Heart left ventricle (tissue), 16 donors: ENCODE measurements around the gene TRIM65. TPM values are rescaled to one million over a fixed set of nuclear protein-coding genes. Genes with fewer than 3 reads are reported as not detected.

Experiments
- ATAC-seq, 4 donors: fragments of 200-7000 bp; cut with Tn5 transposase; one replicate each; pipeline ENCODE4 v1.9.1; 2020 to 2022; ENCODE audit warnings: moderate library complexity in 4 of 4, mild to moderate bottlenecking in 3 of 4, moderate number of reproducible peaks in 1 of 4
- DNase-seq, 5 donors: peaks; one replicate each; pipeline ENCODE4 v3.0.0-alpha.2; 2020
- H3K27ac ChIP-seq, 12 donors: fragments of 200-600 bp; sonication (generic) in 4 of 12; one replicate each; pipeline versions ENCODE4 v1.5.0 to v1.8.0; 2016 to 2022; ENCODE audit warnings: mild to moderate bottlenecking in 2 of 12
- H3K27me3 ChIP-seq, 9 donors: fragments of 200-600 bp; sonication (generic) in 2 of 9; one replicate each; pipeline versions ENCODE4 v1.5.1 to v1.8.0; 2016 to 2022; ENCODE audit warnings: mild to moderate bottlenecking in 3 of 9
- H3K36me3 ChIP-seq, 9 donors: fragments of 200-600 bp; sonication (generic) in 2 of 9; one replicate each; pipeline versions ENCODE4 v1.5.0 to v1.8.0; 2018 to 2022; ENCODE audit warnings: mild to moderate bottlenecking in 2 of 9
- H3K4me1 ChIP-seq, 12 donors: fragments of 200-600 bp; sonication (generic) in 4 of 12; one replicate each; pipeline versions ENCODE4 v1.5.0 to v1.8.0; 2016 to 2022; ENCODE audit warnings: mild to moderate bottlenecking in 3 of 12
- H3K4me3 ChIP-seq, 12 donors: fragments of 200-600 bp; sonication (generic) in 4 of 12; one replicate each; pipeline versions ENCODE4 v1.5.0 to v1.8.0; 2017 to 2022; ENCODE audit warnings: mild to moderate bottlenecking in 9 of 12, moderate library complexity in 4 of 12
- H3K9me3 ChIP-seq, 12 donors: fragments of 200-600 bp; sonication (generic) in 4 of 12; one replicate each; pipeline versions ENCODE4 v1.5.0 to v1.8.0; 2016 to 2022; ENCODE audit warnings: mild to moderate bottlenecking in 1 of 12
- CTCF ChIP-seq, 12 donors: fragments of 200-600 bp; sonication (generic) in 4 of 12; IDR thresholded peaks; one replicate each; pipeline versions ENCODE4 v1.5.0 to v1.8.0; 2018 to 2022; ENCODE audit warnings: antibody characterized with exemption in 12 of 12, mild to moderate bottlenecking in 5 of 12
- POLR2A ChIP-seq, 2 donors: fragments of 450-650 bp; IDR thresholded peaks; one replicate each; pipeline ENCODE4 v1.6.1; 2017; ENCODE audit warnings: antibody characterized with exemption in 2 of 2, mild to moderate bottlenecking in 2 of 2, moderate library complexity in 2 of 2
- WGBS, 4 donors: extraction: QIAGEN DNeasy Blood & Tissue Kit in 2 of 4; methylation state at CpG; one replicate each; pipeline versions ENCODE4 v1.1.5 to v1.1.7; 2013 to 2018; 5-methylcytosine and 5-hydroxymethylcytosine counted together
- intact Hi-C, 10 donors: fragments of 100-400 bp; cut with DNase I; formaldehyde crosslinking; loops; one replicate each; pipeline versions ENCODE4 v1.11.1 to v1.14.2; 2022
- polyA plus RNA-seq, 2 donors: library from polyadenylated mRNA; stranded (reverse); fragments of 200-250 nt; gene quantifications; one replicate each; pipeline ENCODE4 v1.2.3, GENCODE V29; 2013
- total RNA-seq, 9 donors: library from RNA; depleted of rRNA in 2 of 9; stranded (reverse); fragments of >200 nt in 2 of 9; fragmentation: NEBNext Ultra II Directional in 3 of 9; extraction: Animal tissue kit (Norgen Biotek cat#: 25700) in 3 of 9; gene quantifications; one replicate each; pipeline versions ENCODE4 v1.1.0 to v1.2.4, GENCODE V29; 2016 to 2023
- donor health status: ischemic (EF 13 %, LVEDD 7.1; RV severe dilation, severe dysfunction).
- donor health status: healthy with polysubstance abuse.
- donor health status: DM: no; HTN: yes; CAD: no.
- donor health status: DM: no; HTN: no; CAD: no.
- donor health status: ischemic (EF 25% LVEDD 6.9; RV normal size, moderate dysfunction).
- donor health status: ischemic (EF 25% LVEDD 5.7; RV mildly dilated, moderate dysfunction).
- donor health status: healthy.
- donor health status: DM: yes; HTN: yes; CAD: no.
- donor health status: ischemic (EF 35%, LVEDD 5.7; RV mildly dilated, moderate dysfunction).
- donor health status: nonischemic (EF 11% LVEDD 7.7; RV severe dilation, severe dysfunction).
- donor health status: DM: yes; HTN: yes; CAD: no.
- donor health status: PGD.
- donor health status: ischemic (EF 29% LVEDD 5.4; RV normal size, mild dysfunction).
- donor health status: nonischemic (EF 23%, LVEDD 6.1; RV moderate dilation, normal function).

TRIM65 gene
- total and polyA plus RNA-seq, 11 donors = 6.8 to 16.1 (median 9.5) TPM

DNA sequence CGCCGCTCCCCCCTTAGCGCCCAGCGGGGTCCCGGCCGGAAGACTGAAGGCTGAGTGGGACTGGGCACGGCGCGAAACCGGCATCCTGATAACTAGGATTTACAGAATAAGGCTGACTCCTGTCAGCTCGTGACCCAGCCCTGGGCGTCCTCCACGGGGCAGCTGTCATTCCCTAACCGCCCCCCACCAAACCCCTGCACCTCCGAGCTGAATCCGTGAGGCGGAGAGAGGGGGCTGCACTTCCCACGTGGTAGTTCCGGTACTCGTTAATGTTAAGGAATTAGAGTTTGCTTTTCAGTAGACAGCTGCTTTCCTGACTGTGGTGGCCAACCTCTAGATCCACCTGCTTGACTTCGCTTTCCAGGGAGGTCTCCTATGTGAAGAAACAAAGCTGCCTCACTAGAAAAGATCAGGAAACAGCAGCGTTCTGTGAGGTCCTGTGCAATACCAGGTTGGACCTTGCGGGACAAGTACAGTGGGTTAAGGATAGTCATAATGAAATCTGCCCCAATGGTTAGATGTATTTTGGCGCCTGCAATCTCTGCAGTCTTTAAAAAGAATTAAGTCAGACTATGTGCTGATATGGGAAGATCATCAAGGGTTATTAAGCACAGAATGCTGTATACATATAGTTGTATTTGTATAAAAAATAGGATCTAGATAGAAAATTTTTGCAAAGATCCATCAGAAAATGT lies 40.5 kb downstream of the TRIM65 start:
- Histone ChIP-seq H3K4me1 (peaks cover 0 to 70% (median 39%) of the 10 kb centered on the region in 12 donors), H3K27ac (peak overlapping the region; percentile 94 to 100 (median 98)), H3K36me3 (peaks cover 0 to 21% (median 14%) of the 10 kb centered on the region in 9 donors), H3K27me3 (no peaks in the 10 kb centered on the region), H3K4me3 (peak overlapping the region; percentile 56 to 97 (median 82)), H3K9me3 (no peaks in the 10 kb centered on the region)
- intact Hi-C loops = loop anchor here in 4 of 10 donors (5.0 kb wide), 2 partner anchors 36 to 41 kb away; partner anchors contain the start of gene TRIM65 (in 3 of the 4)
- TF ChIP-seq CTCF (IDR thresholded peaks at IDR 0.05) = peak in 1 of 12 donors; percentile 33
- TF ChIP-seq POLR2A (IDR thresholded peaks at IDR 0.05) = no peak
- WGBS, 4 donors = 1 to 12% (median 3%) methylated on average over 4 to 24 of the region's 24 CpGs
- ATAC-seq (no peak), DNase-seq (peak in 1 of 5 donors; percentile 67)

DNA sequence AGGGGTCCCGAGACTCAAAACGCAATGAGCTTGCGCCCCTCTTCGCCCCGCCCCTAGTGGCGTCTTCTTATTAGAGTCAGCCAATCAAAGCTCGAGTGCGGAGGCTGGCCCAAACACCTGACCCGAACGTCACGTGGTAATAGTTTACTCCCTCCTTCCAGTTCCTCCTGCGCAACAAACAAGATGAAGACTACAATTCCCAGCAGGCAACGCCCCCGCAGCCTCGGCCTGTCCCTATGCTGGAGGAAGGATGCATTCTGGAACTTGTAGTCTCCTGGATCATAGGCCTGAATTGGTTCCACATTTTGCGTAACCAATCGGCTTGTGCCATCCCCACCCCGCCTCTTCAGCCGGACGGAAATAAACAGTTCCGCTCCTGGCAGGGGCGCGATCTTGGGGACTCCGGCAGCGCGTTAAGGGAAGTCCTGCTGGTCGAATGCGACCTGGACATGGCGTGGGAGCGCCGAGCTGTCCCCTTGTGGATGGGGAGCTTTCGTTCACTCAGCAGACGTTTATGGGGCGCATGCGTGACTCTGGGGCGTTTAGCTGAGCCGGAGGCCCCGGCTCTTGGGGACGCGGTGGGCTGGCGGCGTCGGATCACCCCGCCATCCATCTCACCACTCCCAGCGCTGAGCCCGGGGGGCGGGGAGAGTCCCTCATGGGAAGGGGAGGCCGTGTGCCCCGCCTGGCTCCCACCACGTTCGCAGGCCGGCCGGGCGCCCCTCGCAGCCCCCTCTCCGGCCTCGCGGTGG lies 41.3 kb downstream of the TRIM65 start, which contains the start of gene WBP2:
TSS of gene WBP2 (minus strand) at position 26 of the 752 bp plus-strand sequence. CDS start 38 bp downstream, outside the sequence.
- H3K36me3 ChIP-seq = peaks cover 0 to 28% (median 21%) of the 10 kb centered on the region in 9 donors
- peak; percentile 97 to 99 (median 99) for DNase-seq
- TF ChIP-seq POLR2A (IDR thresholded peaks at IDR 0.05) (peak; percentile 83 to 98), CTCF (IDR thresholded peaks at IDR 0.05) (peak in 10 of 12 donors; percentile 28 to 77 (median 58))
- intact Hi-C loops = loop anchor here in 8 of 10 donors (1.0 to 5.0 kb wide), 9 partner anchors 17 to 71 kb away; partner anchors contain the start of genes TRIM65 (in 5 of the 8), TRIM47 (in 2 of the 8), MRPL38 (in 1 of the 8) and UNK (in 1 of the 8)
- H3K27ac ChIP-seq = peak within 1 kb of the TSS; percentile 94 to 100 (median 98)
- WGBS, 4 donors = 0 to 1% (median 0%) methylated on average over 29 to 58 of the region's 58 CpGs
- no peaks in the 10 kb centered on the region for H3K9me3 ChIP-seq
- peak; percentile 90 to 96 (median 93) for ATAC-seq
- no peaks in the 10 kb centered on the region for H3K27me3 ChIP-seq
- H3K4me1 ChIP-seq = peaks cover 0 to 74% (median 45%) of the 10 kb centered on the region in 12 donors
- peak within 1 kb of the TSS; percentile 57 to 97 (median 82) for H3K4me3 ChIP-seq

DNA sequence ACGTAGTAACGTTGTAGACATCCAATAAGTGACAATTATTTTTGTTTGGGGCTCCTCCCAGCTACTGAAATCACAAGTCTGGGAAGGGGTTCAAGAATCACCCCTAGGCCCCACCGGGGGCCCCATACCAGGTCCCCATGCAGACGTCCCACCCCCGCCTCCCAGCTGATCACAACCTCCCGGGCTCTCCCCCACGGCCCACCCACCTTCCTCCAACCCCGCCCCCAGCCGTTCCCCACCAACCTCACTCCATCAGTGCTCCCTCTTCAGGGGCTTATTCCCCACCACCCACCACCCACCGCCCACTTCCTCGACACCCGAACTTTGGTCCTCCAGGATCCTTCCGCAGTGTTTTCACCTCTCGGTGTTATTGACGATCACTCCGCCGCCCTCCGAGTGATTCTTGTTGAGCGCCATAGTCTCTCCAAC lies 41.9 kb downstream of the TRIM65 start:
- Histone ChIP-seq H3K9me3 (no peaks in the 10 kb centered on the region), H3K27ac (peak overlapping the region; percentile 70 to 100 (median 91)), H3K4me3 (peak overlapping the region; percentile 57 to 97 (median 82)), H3K27me3 (no peaks in the 10 kb centered on the region), H3K36me3 (peaks cover 0 to 34% (median 27%) of the 10 kb centered on the region in 9 donors), H3K4me1 (peaks cover 2 to 80% (median 51%) of the 10 kb centered on the region in 12 donors)
- intact Hi-C loops = loop anchor here in 8 of 10 donors (1.0 to 5.0 kb wide), 10 partner anchors 17 to 78 kb away; partner anchors contain the start of genes TRIM65 (in 5 of the 8), TRIM47 (in 2 of the 8), MRPL38 (in 1 of the 8) and UNK (in 1 of the 8)
- TF ChIP-seq POLR2A (IDR thresholded peaks at IDR 0.05) (no peak), CTCF (IDR thresholded peaks at IDR 0.05) (peak in 2 of 12 donors; percentile 30 to 33)
- ATAC-seq (peak; percentile 2 to 32 (median 4)), DNase-seq (peak in 1 of 5 donors; percentile 56)
- WGBS, 4 donors = 0 to 1% (median 1%) methylated on average over 12 to 19 of the region's 19 CpGs
